ENCODE data around the gene FGD5.

DNA sequence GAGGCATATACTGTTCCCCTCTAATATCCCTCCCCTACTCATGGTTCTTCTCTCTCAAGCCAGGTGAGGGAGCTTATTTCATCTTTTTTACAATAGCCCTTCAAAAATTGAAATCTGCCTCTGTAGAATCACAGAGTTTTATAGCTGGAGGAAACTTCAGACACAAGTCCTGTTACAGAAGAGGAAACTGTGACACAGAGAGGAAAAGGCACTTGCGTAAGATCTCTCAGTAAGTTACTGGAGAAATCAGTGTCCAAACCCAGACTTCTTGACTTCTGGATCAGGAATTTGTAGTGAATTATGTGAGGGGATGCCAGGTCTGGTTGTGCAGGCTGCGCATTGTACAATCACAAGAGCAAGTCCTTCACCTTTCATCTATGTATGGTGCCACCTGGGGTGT is 4.6 kb downstream of the FGD5 start:
- TF ChIP-seq CTCF (IDR thresholded peaks at IDR 0.05; ENCODE audit: low read length) (no peak), EZH2 (IDR thresholded peaks at IDR 0.05; ENCODE audit: borderline replicate concordance, low read length) (no peak)
